Upper lobe of left lung (tissue), 4 donors: ENCODE results near the gene GALNT7.

Experiments
- EP300 ChIP-seq, 4 donors: sonication (generic); formaldehyde crosslinking; IDR thresholded peaks; one replicate each; pipeline ENCODE4 v1.5.1; 2017; ENCODE audit warnings: antibody characterized with exemption in 4 of 4, control low read depth in 2 of 4
- TF ChIP-seq, protein P1 (sequence below), 6 experiments: fragments of 450-650 bp in 4 of 6; fragments of 200-600 bp in 2 of 6; sonication (generic) in 2 of 6; IDR thresholded peaks; one replicate each; pipeline ENCODE4 v1.5.1; 2016 to 2019; ENCODE audit warnings: antibody characterized with exemption in 6 of 6

DNA sequence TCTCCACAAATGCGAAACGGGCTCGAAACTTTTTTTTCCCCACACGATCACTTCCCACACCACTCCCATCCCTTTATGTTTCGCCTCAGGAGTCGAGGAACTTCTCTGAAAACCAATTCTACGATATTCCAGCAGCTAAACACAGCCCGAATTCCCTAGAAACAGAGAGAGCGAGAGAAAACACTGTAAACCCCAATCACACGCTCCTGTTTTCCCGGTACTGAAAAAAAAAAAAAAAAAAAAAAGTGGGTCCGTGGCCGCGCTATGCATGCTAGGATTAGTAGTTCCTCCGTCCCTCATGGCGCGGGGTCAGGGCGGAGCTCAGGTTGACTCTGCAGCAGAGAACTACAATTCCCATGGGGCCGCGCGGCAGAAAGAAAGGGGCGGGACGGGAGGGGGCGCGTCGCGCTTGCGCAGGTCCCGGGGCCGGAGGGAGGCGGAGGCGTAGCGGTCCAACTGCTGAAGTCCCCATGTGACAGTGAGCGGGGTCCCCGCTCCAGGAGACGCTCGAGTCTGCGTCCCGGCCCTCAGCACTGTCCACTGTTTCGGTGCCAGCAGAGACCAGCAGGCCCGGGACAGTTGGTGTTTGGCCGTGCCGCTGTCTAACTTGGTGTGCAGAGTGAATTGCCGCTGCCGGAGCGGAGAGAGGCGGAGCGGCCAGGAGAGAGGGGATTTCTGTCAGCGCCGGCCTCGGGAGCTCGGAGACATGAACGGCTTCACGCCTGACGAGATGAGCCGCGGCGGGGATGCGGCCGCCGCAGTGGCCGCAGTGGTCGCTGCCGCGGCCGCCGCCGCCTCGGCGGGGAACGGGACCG is 202.1 kb downstream of the GALNT7 start, which contains the start of gene SAP30:
- TF ChIP-seq, protein P1, sequence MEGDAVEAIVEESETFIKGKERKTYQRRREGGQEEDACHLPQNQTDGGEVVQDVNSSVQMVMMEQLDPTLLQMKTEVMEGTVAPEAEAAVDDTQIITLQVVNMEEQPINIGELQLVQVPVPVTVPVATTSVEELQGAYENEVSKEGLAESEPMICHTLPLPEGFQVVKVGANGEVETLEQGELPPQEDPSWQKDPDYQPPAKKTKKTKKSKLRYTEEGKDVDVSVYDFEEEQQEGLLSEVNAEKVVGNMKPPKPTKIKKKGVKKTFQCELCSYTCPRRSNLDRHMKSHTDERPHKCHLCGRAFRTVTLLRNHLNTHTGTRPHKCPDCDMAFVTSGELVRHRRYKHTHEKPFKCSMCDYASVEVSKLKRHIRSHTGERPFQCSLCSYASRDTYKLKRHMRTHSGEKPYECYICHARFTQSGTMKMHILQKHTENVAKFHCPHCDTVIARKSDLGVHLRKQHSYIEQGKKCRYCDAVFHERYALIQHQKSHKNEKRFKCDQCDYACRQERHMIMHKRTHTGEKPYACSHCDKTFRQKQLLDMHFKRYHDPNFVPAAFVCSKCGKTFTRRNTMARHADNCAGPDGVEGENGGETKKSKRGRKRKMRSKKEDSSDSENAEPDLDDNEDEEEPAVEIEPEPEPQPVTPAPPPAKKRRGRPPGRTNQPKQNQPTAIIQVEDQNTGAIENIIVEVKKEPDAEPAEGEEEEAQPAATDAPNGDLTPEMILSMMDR (IDR thresholded peaks at IDR 0.05), result peak in 2 of 6 experiments; percentile 8 to 12
- no peak for TF ChIP-seq EP300 (IDR thresholded peaks at IDR 0.05)
